ENCODE results near the gene TPT1.
"Not testable (repeated sequence)": the region's sequence is repeated elsewhere in the genome, so short reads cannot be mapped to it uniquely, and the experiment has no call there.

The TPT1 gene

DNA sequence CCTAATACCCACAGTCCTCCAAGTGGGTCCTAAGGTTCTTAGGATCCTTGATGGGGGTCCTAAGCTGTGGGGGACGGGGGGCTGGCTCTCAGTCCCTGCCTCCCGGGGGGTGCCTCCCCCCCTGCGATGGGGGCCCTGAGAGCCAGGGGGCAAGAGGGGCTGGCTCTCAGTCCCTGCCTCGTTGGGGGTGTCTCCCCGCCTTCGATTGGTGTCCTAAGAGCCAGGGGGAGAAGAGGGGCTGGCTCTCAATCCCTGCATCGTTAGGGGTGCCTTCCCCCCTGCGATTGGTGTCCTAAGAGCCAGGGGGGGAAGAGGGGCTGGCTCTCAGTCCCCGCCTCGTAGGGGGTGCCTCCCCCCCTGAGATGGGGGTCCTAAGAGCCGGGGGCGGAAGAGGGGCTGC is 40.2 kb upstream of the TPT1 start:
- ATAC-seq (ENCODE audit: insufficient read depth, low read depth) (no peak), DNase-seq (no peak)
- TF ChIP-seq EZH2 (IDR thresholded peaks at IDR 0.05; ENCODE audit: borderline replicate concordance, low read depth, low read length, severe bottlenecking) = no peak
- TF ChIP-seq, protein P1, sequence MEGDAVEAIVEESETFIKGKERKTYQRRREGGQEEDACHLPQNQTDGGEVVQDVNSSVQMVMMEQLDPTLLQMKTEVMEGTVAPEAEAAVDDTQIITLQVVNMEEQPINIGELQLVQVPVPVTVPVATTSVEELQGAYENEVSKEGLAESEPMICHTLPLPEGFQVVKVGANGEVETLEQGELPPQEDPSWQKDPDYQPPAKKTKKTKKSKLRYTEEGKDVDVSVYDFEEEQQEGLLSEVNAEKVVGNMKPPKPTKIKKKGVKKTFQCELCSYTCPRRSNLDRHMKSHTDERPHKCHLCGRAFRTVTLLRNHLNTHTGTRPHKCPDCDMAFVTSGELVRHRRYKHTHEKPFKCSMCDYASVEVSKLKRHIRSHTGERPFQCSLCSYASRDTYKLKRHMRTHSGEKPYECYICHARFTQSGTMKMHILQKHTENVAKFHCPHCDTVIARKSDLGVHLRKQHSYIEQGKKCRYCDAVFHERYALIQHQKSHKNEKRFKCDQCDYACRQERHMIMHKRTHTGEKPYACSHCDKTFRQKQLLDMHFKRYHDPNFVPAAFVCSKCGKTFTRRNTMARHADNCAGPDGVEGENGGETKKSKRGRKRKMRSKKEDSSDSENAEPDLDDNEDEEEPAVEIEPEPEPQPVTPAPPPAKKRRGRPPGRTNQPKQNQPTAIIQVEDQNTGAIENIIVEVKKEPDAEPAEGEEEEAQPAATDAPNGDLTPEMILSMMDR (IDR thresholded peaks at IDR 0.05; ENCODE audit: borderline replicate concordance, extremely low read depth, low read length, poor library complexity, severe bottlenecking) = no peak
- Histone ChIP-seq H3K79me2 (ENCODE audit: insufficient read depth, low read length) (no peaks in the 10 kb centered on the region), H3K27me3 (ENCODE audit: insufficient read depth, low read length, poor library complexity) (no peaks in the 10 kb centered on the region), H3K9me3 (ENCODE audit: insufficient read depth, low read length, severe bottlenecking) (no peaks in the 10 kb centered on the region), H3K9ac (ENCODE audit: low read depth, low read length) (no peak overlapping the region), H3K4me2 (ENCODE audit: insufficient read depth, low read length) (no peak overlapping the region), H3K36me3 (ENCODE audit: insufficient read depth, low read length) (0 out of 2 replicates have a peak, but pooled peaks cover 2% of the 10 kb centered on the region), H3K27ac (ENCODE audit: low read length) (no peak overlapping the region), H2AFZ (ENCODE audit: low read depth, low read length) (no peak overlapping the region), H4K20me1 (ENCODE audit: insufficient read depth, low read length) (no peaks in the 10 kb centered on the region), H3K4me3 (ENCODE audit: low read depth in 1 of 2, low read length in 2 of 2) (no peak overlapping the region), H3K4me1 (ENCODE audit: insufficient read depth, low read length) (no peaks in the 10 kb centered on the region)

DNA sequence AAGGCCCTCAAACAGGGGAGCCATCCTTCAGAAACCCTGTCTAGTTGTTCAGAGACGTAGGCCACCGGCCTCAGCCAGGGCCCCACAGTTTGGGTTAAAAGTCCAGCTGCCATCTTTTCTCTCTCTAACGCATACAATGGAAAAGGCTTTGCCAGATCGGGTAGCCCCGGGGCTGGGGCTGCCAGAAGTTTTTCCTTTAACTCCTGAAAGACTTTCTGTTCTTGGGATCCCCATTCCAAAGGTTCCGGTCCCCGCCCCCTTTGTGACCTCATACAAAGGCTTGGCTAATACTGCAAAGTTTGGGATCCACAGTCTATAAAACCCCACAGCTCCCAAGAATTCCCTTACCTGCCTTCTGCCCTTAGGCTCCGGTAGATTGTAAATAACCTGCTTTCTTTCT is 39.7 kb upstream of the TPT1 start:
- not testable (repeated sequence) for H3K4me1 ChIP-seq (ENCODE audit: insufficient read depth, low read length); H3K27ac ChIP-seq (ENCODE audit: low read length); H3K79me2 ChIP-seq (ENCODE audit: insufficient read depth, low read length); H2AFZ ChIP-seq (ENCODE audit: low read depth, low read length); H3K27me3 ChIP-seq (ENCODE audit: insufficient read depth, low read length, poor library complexity); H3K9me3 ChIP-seq (ENCODE audit: insufficient read depth, low read length, severe bottlenecking); H3K9ac ChIP-seq (ENCODE audit: low read depth, low read length); H4K20me1 ChIP-seq (ENCODE audit: insufficient read depth, low read length); H3K4me3 ChIP-seq (ENCODE audit: low read depth in 1 of 2, low read length in 2 of 2); H3K36me3 ChIP-seq (ENCODE audit: insufficient read depth, low read length); ATAC-seq (ENCODE audit: insufficient read depth, low read depth); H3K4me2 ChIP-seq (ENCODE audit: insufficient read depth, low read length); DNase-seq

DNA sequence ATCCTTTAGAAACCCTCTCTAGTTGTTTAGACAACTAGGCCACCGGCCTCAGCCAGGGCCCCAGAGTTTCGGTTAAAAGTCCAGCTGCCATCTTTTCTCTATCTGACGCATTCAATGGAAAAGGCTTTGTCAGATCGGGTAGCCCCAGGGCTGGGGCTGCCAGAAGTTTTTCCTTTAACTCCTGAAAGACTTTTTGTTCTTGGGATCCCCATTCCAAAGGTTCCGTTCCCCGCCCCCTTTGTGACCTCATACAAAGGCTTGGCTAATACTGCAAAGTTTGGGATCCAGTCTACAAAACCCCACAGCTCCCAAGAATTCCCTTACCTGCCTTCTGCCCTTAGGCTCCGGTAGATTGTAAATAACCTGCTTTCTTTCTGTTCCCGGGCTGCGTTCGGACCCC is 38.5 kb upstream of the TPT1 start:
- not testable (repeated sequence) for H3K9ac ChIP-seq (ENCODE audit: low read depth, low read length); H3K27me3 ChIP-seq (ENCODE audit: insufficient read depth, low read length, poor library complexity); ATAC-seq (ENCODE audit: insufficient read depth, low read depth); H3K4me1 ChIP-seq (ENCODE audit: insufficient read depth, low read length); H3K4me2 ChIP-seq (ENCODE audit: insufficient read depth, low read length); DNase-seq; H3K4me3 ChIP-seq (ENCODE audit: low read depth in 1 of 2, low read length in 2 of 2); H3K79me2 ChIP-seq (ENCODE audit: insufficient read depth, low read length); H2AFZ ChIP-seq (ENCODE audit: low read depth, low read length); H3K27ac ChIP-seq (ENCODE audit: low read length); H3K9me3 ChIP-seq (ENCODE audit: insufficient read depth, low read length, severe bottlenecking); H4K20me1 ChIP-seq (ENCODE audit: insufficient read depth, low read length); H3K36me3 ChIP-seq (ENCODE audit: insufficient read depth, low read length)

DNA sequence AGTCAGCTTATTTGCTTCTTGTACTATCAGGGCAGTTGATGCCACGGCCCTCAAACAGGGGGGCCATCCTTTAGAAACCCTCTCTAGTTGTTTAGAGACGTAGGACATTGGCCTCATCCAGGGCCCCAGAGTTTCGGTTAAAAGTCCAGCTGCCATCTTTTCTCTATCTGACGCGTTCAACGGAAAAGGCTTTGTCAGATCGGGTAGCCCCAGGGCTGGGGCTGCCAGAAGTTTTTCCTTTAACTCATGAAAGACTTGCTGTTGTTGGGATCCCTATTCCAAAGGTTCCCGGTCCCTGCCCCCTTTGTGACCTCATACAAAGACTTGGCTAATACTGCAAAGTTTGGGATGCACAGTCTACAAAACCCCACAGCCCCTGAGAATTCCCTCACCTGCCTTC is 37.8 kb upstream of the TPT1 start:
- ATAC-seq (ENCODE audit: insufficient read depth, low read depth); H3K27ac ChIP-seq (ENCODE audit: low read length); H3K4me1 ChIP-seq (ENCODE audit: insufficient read depth, low read length); H3K4me2 ChIP-seq (ENCODE audit: insufficient read depth, low read length); H3K9me3 ChIP-seq (ENCODE audit: insufficient read depth, low read length, severe bottlenecking); H2AFZ ChIP-seq (ENCODE audit: low read depth, low read length); H3K36me3 ChIP-seq (ENCODE audit: insufficient read depth, low read length); H3K79me2 ChIP-seq (ENCODE audit: insufficient read depth, low read length); H4K20me1 ChIP-seq (ENCODE audit: insufficient read depth, low read length); H3K27me3 ChIP-seq (ENCODE audit: insufficient read depth, low read length, poor library complexity); H3K9ac ChIP-seq (ENCODE audit: low read depth, low read length); H3K4me3 ChIP-seq (ENCODE audit: low read depth in 1 of 2, low read length in 2 of 2); DNase-seq: not testable (repeated sequence)

DNA sequence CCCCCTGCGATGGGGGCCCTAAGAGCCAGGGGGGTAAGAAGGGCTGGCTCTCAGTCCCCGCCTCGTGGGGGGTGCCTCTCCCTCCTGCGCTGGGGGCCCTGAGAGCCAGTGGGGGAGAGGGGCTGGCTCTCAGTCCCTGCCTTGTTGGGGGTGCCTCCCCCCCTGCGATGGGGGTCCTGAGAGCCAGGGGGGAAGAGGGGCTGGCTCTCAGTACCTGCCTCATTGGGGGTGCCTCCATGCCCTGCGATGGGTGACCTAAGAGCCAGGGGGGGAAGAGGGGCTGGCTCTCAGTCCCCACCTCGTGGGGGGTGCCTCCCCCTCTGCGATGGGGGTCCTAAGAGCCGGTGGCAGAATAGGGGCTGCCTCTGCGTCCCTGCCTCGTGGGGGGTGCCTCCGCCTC is 36.3 kb upstream of the TPT1 start:
- not testable (repeated sequence) for H3K79me2 ChIP-seq (ENCODE audit: insufficient read depth, low read length); H3K4me1 ChIP-seq (ENCODE audit: insufficient read depth, low read length); H3K27me3 ChIP-seq (ENCODE audit: insufficient read depth, low read length, poor library complexity); H4K20me1 ChIP-seq (ENCODE audit: insufficient read depth, low read length); H2AFZ ChIP-seq (ENCODE audit: low read depth, low read length); H3K9me3 ChIP-seq (ENCODE audit: insufficient read depth, low read length, severe bottlenecking); H3K27ac ChIP-seq (ENCODE audit: low read length); ATAC-seq (ENCODE audit: insufficient read depth, low read depth); DNase-seq; H3K9ac ChIP-seq (ENCODE audit: low read depth, low read length); H3K4me3 ChIP-seq (ENCODE audit: low read depth in 1 of 2, low read length in 2 of 2); H3K36me3 ChIP-seq (ENCODE audit: insufficient read depth, low read length); H3K4me2 ChIP-seq (ENCODE audit: insufficient read depth, low read length)

DNA sequence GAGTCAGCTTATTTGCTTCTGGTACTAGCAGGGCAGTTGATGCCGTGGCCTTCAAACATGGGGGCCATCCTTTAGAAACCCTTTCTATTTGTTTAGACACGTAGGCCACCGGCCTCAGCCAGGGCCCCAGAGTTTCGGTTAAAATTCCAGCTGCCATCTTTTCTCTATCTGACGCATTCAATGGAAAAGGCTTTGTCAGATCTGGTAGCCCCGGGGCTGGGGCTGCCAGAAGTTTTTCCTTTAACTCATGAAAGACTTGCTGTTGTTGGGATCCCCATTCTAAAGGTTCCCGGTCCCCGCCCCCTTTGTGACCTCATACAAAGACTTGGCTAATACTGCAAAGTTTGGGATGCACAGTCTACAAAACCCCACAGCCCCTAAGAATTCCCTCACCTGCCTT is 35.7 kb upstream of the TPT1 start:
- ATAC-seq (ENCODE audit: insufficient read depth, low read depth); H3K79me2 ChIP-seq (ENCODE audit: insufficient read depth, low read length): not testable (repeated sequence)

More for the DNA sequence above, 35.7 kb upstream of the TPT1 start:
- H3K36me3 ChIP-seq (ENCODE audit: insufficient read depth, low read length); H2AFZ ChIP-seq (ENCODE audit: low read depth, low read length); H3K4me1 ChIP-seq (ENCODE audit: insufficient read depth, low read length); H4K20me1 ChIP-seq (ENCODE audit: insufficient read depth, low read length); H3K27me3 ChIP-seq (ENCODE audit: insufficient read depth, low read length, poor library complexity); H3K4me3 ChIP-seq (ENCODE audit: low read depth in 1 of 2, low read length in 2 of 2); H3K9me3 ChIP-seq (ENCODE audit: insufficient read depth, low read length, severe bottlenecking); H3K4me2 ChIP-seq (ENCODE audit: insufficient read depth, low read length); H3K9ac ChIP-seq (ENCODE audit: low read depth, low read length); H3K27ac ChIP-seq (ENCODE audit: low read length); DNase-seq: not testable (repeated sequence)

Measured in DND-41 (cell line).